IPS DF 4.7 (cell line): Measurements from ENCODE around the gene KLRG1.

Experiments used
- DNase-seq: peaks from one replicate; pipeline ENCODE4 v3.0.0-alpha.2; 2013; ENCODE audit warnings: low spot score; ENCODE audit errors: extremely low read depth

The KLRG1 gene

DNA sequence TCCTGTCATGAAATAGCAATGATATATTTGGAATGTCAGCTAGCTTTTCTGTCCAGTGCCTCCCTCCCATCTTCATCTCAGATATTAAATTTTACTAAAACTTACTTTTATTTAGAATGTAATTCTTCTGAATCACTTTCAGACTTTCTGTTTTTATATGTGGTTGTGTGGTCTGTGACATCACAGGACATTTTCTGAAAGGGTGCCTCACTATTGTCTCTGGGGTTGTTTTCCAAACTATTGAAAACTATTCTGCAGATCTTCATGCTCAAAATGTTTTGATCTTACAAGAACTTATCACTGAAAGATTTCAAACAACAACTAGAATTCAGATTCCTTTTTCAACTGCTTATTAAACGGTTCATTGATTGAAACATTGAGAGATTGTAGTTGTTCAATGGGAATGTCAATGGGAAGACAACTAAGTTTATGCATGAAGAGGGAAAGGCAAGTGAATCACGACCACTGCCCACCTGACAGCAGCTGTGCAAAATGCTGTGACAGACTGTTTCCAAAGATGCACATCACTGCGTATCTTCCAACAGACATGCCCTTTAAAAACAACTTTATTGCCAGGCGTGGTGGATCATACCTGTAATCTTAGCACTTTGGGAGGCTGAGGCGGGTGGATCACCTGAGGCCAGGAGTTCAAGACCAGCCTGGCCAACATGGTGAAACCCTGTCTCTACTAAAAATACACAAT is 51.3 kb downstream of the KLRG1 start:
- no peak for DNase-seq

DNA sequence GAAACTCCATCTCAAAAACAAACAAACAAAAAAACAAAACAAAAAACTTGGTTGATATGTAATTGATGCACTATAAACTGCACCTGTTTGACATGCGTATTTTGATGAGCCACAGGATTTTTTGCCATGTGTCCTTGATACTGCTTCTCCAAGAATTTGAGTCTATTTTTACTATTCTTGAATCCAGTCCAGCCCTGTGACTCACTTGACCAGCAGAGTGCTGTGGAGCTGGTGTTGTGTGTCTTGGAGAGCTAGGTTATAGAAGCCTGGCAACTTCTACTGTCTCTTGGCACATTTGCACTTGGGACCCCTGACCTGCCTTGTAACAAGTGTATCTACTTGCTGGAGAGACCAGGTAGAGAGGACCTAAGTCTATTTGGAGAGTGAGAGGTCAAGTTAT is 52.0 kb downstream of the KLRG1 start:
- DNase-seq: no peak

DNA sequence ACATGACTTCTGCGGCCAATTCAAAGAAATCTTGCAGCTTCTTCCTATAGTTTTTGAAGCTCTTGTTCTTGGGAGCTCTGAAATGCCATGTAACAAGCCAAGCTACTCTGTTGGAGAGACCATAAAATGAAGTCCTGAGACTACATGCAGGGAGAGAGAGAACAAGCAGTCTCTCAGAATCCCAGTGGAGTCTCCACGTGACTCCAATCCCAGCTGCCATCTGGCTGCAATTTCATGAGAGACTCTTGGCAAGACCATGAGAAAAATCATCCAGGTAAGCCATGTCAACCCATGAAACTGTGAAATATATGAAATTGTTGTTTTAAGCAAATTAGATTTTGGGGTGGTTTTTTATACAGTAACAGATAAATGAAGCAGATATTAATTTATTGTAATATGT is 54.4 kb downstream of the KLRG1 start:
- DNase-seq: no peak

DNA sequence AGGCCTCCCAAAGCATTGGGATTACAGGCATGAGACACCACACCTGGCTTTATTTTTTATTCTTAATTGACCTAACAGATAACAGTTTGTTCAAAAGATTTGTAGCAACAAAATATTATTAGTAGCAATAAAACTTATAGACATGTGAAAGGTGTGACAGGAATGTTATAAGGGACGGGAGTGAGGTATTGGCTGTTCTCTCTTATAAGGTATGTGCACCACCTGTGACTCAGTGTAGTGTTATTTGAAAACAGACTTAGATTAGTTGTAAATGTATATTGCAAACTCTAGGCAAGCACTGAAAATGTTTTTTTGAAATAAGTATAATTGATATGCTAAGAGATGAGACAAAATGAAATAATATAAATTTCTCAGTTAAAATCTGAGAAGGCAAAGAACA is 57.8 kb downstream of the KLRG1 start:
- DNase-seq: no peak

DNA sequence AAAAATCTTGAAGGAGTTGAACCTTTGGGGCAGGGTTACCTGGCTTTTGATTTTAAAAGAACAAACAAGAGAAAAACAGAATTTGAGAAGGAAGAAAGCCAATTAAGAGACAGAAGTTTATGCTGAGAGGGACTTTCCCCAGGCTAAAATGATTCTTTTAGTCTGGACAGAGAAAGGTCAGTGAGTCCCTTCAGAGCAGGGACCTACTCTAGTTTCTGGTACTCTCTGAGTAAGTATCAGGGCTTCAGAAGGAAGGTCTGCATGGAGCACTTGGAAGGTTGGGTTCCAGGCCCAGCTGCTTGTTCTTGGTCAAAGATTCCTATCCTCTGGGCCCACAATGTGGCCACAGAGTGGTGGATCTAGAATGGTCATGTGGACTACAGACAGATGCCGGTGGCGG is 59.6 kb downstream of the KLRG1 start:
- no peak for DNase-seq

DNA sequence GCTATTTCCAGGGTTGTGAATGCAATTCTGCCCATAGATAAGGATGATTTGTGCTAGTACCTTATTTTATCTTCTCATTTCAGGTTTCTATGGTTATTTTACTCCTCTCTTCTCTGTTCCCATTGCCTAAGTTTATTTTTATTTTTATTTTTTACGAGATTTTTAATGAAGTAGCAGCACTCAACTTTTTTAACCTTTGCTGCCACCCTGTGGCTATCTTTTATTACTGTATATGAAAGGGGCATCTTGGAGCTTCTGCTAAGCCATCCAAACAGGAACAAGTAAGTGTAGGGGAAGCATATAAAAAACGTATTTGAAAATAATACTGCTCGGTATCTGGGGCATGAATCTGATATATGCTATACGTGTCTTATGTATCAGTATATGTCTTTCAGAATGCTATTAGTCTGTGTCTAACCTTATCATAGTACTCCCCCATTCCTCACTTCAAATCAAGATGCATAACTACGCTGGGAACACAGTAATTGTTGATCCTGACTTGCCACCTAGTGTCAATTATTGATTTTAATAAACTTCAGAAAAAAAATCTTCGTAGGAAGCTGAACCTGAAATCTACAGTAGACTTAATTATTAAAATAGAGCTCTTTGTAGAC is 60.3 kb downstream of the KLRG1 start:
- DNase-seq: no peak

DNA sequence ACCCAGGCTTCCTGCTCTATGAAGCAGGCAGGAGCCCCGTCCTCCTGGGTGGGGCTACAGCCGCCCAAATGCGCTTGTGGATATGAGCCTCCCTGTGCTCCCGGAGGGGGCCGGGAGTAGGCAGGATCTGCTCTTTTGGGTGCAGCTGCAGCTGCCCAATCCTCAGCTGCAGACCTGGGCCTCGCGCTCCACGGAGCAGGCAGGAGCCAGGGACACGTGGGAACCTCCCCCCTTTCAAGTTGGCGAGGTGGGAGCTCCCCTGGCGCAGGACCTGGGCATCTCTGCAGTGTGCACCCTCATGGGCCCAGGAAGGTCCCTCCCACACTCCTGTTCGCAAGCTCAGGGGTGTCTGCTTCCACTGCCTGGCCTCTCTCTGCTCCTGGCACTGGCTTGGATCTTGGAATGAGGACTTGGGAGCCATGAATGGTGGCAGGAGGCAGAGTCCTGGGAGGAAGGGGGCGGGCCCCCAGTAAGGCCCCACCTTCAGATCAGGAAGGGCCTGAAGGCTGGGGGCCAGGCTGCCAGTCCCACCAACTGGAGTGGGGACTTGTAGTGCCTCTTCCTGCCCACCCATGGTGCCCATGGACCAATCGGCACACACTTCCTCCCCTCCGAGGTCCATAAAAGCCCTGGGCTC is 61.3 kb downstream of the KLRG1 start:
- no peak for DNase-seq

DNA sequence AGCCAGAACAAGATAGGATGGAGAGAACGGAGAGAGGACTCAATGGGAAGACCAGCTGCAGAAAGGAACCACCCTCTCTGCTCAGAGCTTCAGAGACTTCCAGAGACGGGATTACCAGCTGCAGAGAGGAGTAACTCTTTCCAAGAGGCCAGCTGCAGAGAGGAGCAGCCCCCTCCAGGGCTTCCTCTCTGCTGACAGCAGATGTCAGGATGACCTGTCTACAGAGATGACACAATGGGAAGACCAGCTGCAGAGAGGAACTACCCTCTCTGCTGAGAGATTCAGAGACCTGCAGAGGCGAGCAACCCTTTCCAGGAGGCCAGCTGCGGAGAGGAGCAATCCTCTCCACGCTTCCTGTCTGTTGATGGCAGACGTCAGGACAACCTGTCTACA is 61.8 kb downstream of the KLRG1 start:
- no peak for DNase-seq

DNA sequence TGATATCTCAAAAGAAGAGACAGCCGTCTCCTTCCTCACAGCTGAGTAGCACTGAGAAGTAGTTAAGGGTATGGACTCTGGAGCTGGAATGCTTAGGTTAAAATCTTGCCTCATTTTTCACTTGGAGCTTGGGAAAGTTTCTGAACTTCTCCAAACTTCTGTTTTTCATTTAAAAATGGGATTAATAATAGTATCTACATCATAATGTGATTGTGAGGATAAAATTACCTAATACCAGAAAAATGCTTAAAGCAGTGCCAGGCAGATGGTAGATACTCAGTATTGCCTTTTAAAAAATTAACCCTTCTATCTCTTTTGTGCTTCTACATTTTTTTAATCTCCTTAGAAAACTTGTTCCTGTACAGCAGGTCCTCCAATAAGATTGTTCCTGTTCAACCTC is 63.3 kb downstream of the KLRG1 start:
- DNase-seq: no peak
